OCI-LY7 (cell line): ENCODE measurements around the gene CDC42BPA. TPM values are rescaled to one million over a fixed set of nuclear protein-coding genes. Genes with fewer than 3 reads are reported as not detected.

Experiments used
- BruUV-seq: library from RNA; stranded (reverse); fragments of 400-500 nt; replicated peaks from 2 replicates; lab custom pipeline; 2021; lab: Mats Ljungman, UMichigan
- CTCF ChIA-PET: fragments of 300-600 bp; sonication (Branson Sonifier 250); formaldehyde crosslinking; loops from one replicate; lab custom pipeline; 2022; ENCODE audit warnings: antibody characterized with exemption; ENCODE audit not compliant: unreplicated experiment; lab: Charles Lee
- POLR2A ChIA-PET: fragments of 300-600 bp; sonication (Branson Sonifier 250); formaldehyde crosslinking; loops from one replicate; lab custom pipeline; 2022; ENCODE audit warnings: antibody characterized with exemption; lab: Charles Lee
- DNase-seq: peaks from one replicate; pipeline ENCODE4 v3.0.0-alpha.2; 2015; ENCODE audit warnings: low spot score
- H2AFZ ChIP-seq: fragments of 200-600 bp; sonication (generic), shearing (Covaris generic); 2 replicates; pipeline ENCODE4 v1.6.1; 2014; ENCODE audit warnings: mild to moderate bottlenecking, antibody characterized with exemption, low read length, moderate library complexity
- H3K27ac ChIP-seq: fragments of 200-600 bp; sonication (generic); 2 replicates; pipeline ENCODE4 v1.5.1; 2014; ENCODE audit warnings: mixed run types, low read depth, mild to moderate bottlenecking, moderate library complexity, low read length, inconsistent platforms; ENCODE audit not compliant: poor library complexity, severe bottlenecking
- H3K36me3 ChIP-seq: fragments of 200-600 bp; sonication (generic); 2 replicates; pipeline ENCODE4 v1.6.1; 2014; ENCODE audit warnings: mild to moderate bottlenecking, antibody characterized with exemption, low read length, moderate library complexity, mixed read lengths; ENCODE audit not compliant: insufficient read depth
- H3K4me1 ChIP-seq: fragments of 200-600 bp; sonication (generic); 2 replicates; pipeline ENCODE4 v1.5.1; 2014; ENCODE audit warnings: mild to moderate bottlenecking, low read length; ENCODE audit not compliant: insufficient read depth, poor library complexity, severe bottlenecking
- H3K4me2 ChIP-seq: fragments of 200-600 bp; sonication (generic); 2 replicates; pipeline ENCODE4 v1.6.1; 2014; ENCODE audit warnings: mild to moderate bottlenecking, low read length
- H3K4me3 ChIP-seq: fragments of 200-600 bp; sonication (generic); 2 replicates; pipeline ENCODE4 v1.5.1; 2014; ENCODE audit warnings: mild to moderate bottlenecking, low read depth, low read length; ENCODE audit not compliant: poor library complexity, severe bottlenecking
- H3K79me2 ChIP-seq: fragments of 200-600 bp; sonication (generic); 2 replicates; pipeline ENCODE4 v1.6.1; 2016; ENCODE audit warnings: low read depth, mild to moderate bottlenecking, low read length, moderate library complexity, mixed read lengths; ENCODE audit not compliant: insufficient read depth
- H3K9me2 ChIP-seq: fragments of 200-600 bp; sonication (generic); 2 replicates; pipeline ENCODE4 v1.6.1; 2016; ENCODE audit warnings: mild to moderate bottlenecking, low read length, mixed read lengths; ENCODE audit not compliant: insufficient read depth
- H3K9me3 ChIP-seq: fragments of 200-600 bp; sonication (generic); 2 replicates; pipeline ENCODE4 v1.6.1; 2014; ENCODE audit warnings: mild to moderate bottlenecking, mixed run types, low read length, mixed read lengths
- H4K20me1 ChIP-seq: fragments of 200-600 bp; sonication (generic); 2 replicates; pipeline ENCODE4 v1.6.1; 2014; ENCODE audit warnings: mild to moderate bottlenecking, antibody characterized with exemption, low read length, moderate library complexity, mixed read lengths; ENCODE audit not compliant: insufficient read depth
- CTCF ChIP-seq: fragments of 200-600 bp; sonication (generic); conservative IDR thresholded peaks from 2 replicates; pipeline ENCODE4 v1.5.1; 2014; ENCODE audit warnings: mild to moderate bottlenecking, antibody characterized with exemption, low read length, moderate library complexity, mixed read lengths
- EZH2phosphoT487 ChIP-seq: fragments of 200-600 bp; sonication (generic); IDR thresholded peaks from 2 replicates; pipeline ENCODE4 v1.6.1; 2018; ENCODE audit warnings: low read depth, borderline replicate concordance, mild to moderate bottlenecking, mixed run types, antibody characterized with exemption, low read length, moderate library complexity, mixed read lengths
- intact Hi-C: fragments of 100-400 bp; cut with micrococcal nuclease; formaldehyde crosslinking; loops from one replicate; pipeline ENCODE4 v1.10.0; 2022; ENCODE audit not compliant: unreplicated experiment
- total RNA-seq, 2 experiments: library from RNA; depleted of rRNA in 1 of 2; stranded (reverse); fragments of >200 nt in 1 of 2; shearing (Covaris generic) in 1 of 2; gene quantifications; 2 replicates each; pipeline ENCODE4 v1.2.3, GENCODE V29; 2014 to 2022

CDC42BPA gene
- total RNA-seq, 2 experiments from 2014 or later = not detected

GRCh38 chr1:226964068-226964425 lies 354.2 kb downstream of the CDC42BPA start:
- Histone ChIP-seq H3K79me2 (no peaks in the 10 kb centered on the region), H3K36me3 (no peaks in the 10 kb centered on the region), H3K9me3 (no peaks in the 10 kb centered on the region; the same call in 1 of the 2 replicates), H4K20me1 (no peaks in the 10 kb centered on the region), H2AFZ (no peak overlapping the region), H3K27ac (no peak overlapping the region), H3K4me2 (no peak overlapping the region), H3K9me2 (no peaks in the 10 kb centered on the region), H3K4me1 (peaks cover 3% of the 10 kb centered on the region), H3K4me3 (no peak overlapping the region)
- intact Hi-C loops = no loop called here
- ChIA-PET CTCF (no interaction called here), POLR2A (no interaction called here)
- TF ChIP-seq EZH2phosphoT487 (no peak), CTCF (no peak)
- DNase-seq = no peak
- BruUV-seq = no TSS peak

GRCh38 chr1:226962421-226963391 lies 355.6 kb downstream of the CDC42BPA start:
- Histone ChIP-seq H3K9me3 (no peaks in the 10 kb centered on the region; the same call in 1 of the 2 replicates), H3K27ac (no peak overlapping the region), H3K36me3 (no peaks in the 10 kb centered on the region), H4K20me1 (no peaks in the 10 kb centered on the region), H3K4me3 (no peak overlapping the region), H3K9me2 (no peaks in the 10 kb centered on the region), H3K4me2 (no peak overlapping the region), H3K79me2 (no peaks in the 10 kb centered on the region), H3K4me1 (peaks cover 3% of the 10 kb centered on the region), H2AFZ (no peak overlapping the region)
- intact Hi-C loops = no loop called here
- CTCF ChIA-PET = no interaction called here
- DNase-seq = no peak
- POLR2A ChIA-PET = no interaction called here
- no TSS peak for BruUV-seq
- TF ChIP-seq EZH2phosphoT487 (no peak), CTCF (no peak)
